Medulla oblongata (tissue), 1 donor: Measurements from ENCODE around the gene PDX1.

Source experiments
- DNase-seq: peaks from one replicate; pipeline ENCODE4 v3.0.0-alpha.2; 2015; ENCODE audit errors: extremely low spot score

Gene PDX1

GRCh38 chr13:27922883-27923612, 3.2 kb downstream of the PDX1 start:
- DNase-seq, result no peak

- DNase-seq, result no peak
Measured at GRCh38 chr13:27923794-27924528, 4.2 kb downstream of the PDX1 start.

- no peak for DNase-seq
Measured at GRCh38 chr13:27924529-27925141, 4.8 kb downstream of the PDX1 start.

GRCh38 chr13:27925220-27925991, 5.6 kb downstream of the PDX1 start:
- DNase-seq, result no peak

GRCh38 chr13:27926644-27927434, 7.0 kb downstream of the PDX1 start:
- no peak for DNase-seq

GRCh38 chr13:27927444-27928352, 7.9 kb downstream of the PDX1 start:
- no peak for DNase-seq

GRCh38 chr13:27928353-27928804, 8.6 kb downstream of the PDX1 start:
- DNase-seq, result no peak

- DNase-seq, result no peak
Measured at GRCh38 chr13:27928805-27929753, 9.3 kb downstream of the PDX1 start.

- no peak for DNase-seq
Measured at GRCh38 chr13:27929868-27930267, 10.1 kb downstream of the PDX1 start.

GRCh38 chr13:27933118-27933517, 13.3 kb downstream of the PDX1 start:
- DNase-seq, result no peak

- no peak for DNase-seq
Measured at GRCh38 chr13:27933580-27934328, 14.0 kb downstream of the PDX1 start.

- DNase-seq, result no peak
Measured at GRCh38 chr13:27942972-27943371, 23.2 kb downstream of the PDX1 start.

GRCh38 chr13:27952876-27953675, 33.3 kb downstream of the PDX1 start:
- no peak for DNase-seq

- DNase-seq, result peak; percentile 68
Measured at GRCh38 chr13:27953676-27954405, 34.0 kb downstream of the PDX1 start.

- DNase-seq, result no peak
Measured at GRCh38 chr13:27954406-27954851, 34.6 kb downstream of the PDX1 start.

GRCh38 chr13:27955014-27955591, 35.3 kb downstream of the PDX1 start:
- DNase-seq, result no peak
